ENCODE measurements around the gene LTBP1. TPM values are rescaled to one million over a fixed set of nuclear protein-coding genes. Genes with fewer than 3 reads are reported as not detected.

The LTBP1 gene
- total RNA-seq, 1 experiment from 2014 or later: 28.5 TPM

DNA sequence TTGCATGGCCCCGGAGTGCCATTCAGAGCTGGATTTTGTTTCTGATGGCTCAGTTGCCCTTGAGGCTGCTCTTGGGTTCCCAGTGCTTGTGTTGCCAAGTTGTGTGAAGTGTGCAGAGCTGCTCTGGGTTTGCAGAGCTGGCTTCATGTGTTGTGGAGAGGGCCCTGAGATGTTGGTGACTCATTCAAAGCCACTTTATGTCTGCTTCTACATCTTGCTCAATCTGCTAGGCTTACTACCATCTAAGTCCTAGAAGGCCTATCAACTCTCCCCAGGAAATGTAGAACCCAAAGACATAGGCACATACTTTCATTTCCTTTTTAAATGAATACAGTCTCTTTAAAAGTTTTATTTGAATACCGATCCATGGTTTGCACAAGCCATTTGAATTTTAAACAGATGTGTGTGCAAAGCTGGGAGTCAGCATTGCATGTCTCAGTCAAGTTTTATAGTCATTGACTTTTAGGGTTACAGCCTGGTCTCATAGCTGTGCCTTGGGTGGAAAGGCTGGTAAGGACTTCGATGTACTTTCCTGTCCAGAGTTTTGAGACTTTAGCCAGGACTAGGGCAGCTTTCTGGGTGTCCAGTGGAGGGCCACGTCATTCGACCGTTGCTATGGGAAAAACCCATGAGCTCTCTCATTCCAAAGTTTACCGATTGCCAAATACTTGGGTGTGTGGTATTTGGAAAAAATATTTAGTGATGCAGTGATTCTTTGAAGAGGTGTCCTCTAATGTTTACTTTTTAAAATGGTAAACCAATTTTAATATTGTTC, 105.0 kb downstream of the LTBP1 start:
- Histone ChIP-seq H4K91ac (ENCODE audit: insufficient read length, low read depth, low read length) (no peak overlapping the region), H3K9ac (ENCODE audit: extremely low read depth, insufficient read length, low read length) (no peak overlapping the region), H2AK5ac (ENCODE audit: insufficient read length, low read length) (no peak overlapping the region), H2BK12ac (ENCODE audit: insufficient read length, low read depth, low read length) (no peak overlapping the region), H2BK15ac (ENCODE audit: low read depth, low read length) (no peak overlapping the region), H3K56ac (ENCODE audit: insufficient read length, low read depth, low read length) (no peak overlapping the region), H3K9me3 (ENCODE audit: control insufficient read depth, low read depth, low read length) (no peaks in the 10 kb centered on the region), H3K4me1 (ENCODE audit: insufficient read depth, low read length) (no peaks in the 10 kb centered on the region; the same call in 1 of the 2 replicates), H3K79me1 (ENCODE audit: insufficient read depth, low read depth, low read length, poor library complexity, severe bottlenecking) (no peaks in the 10 kb centered on the region), H2BK120ac (ENCODE audit: low read depth, low read length, poor library complexity, severe bottlenecking) (no peak overlapping the region), H3K4ac (ENCODE audit: low read depth, low read length) (no peak overlapping the region), H2BK20ac (ENCODE audit: low read depth, low read length, poor library complexity, severe bottlenecking) (no peak overlapping the region), H3K79me2 (ENCODE audit: insufficient read depth, low read length) (no peaks in the 10 kb centered on the region), H3K27ac (ENCODE audit: insufficient read length, low read depth, low read length) (no peak overlapping the region), H3K23me2 (ENCODE audit: insufficient read length, low read depth, low read length, poor library complexity, severe bottlenecking) (no peaks in the 10 kb centered on the region), H4K8ac (replicated peaks; ENCODE audit: insufficient read length, low read depth, low read length) (no peak overlapping the region), H4K5ac (ENCODE audit: insufficient read length, low read depth, low read length) (no peak overlapping the region), H3T11ph (ENCODE audit: low read length) (no peak overlapping the region), H3K14ac (ENCODE audit: insufficient read depth, low read length) (no peak overlapping the region), H3K4me2 (ENCODE audit: insufficient read depth, insufficient read length, low read length) (no peak overlapping the region), H2AFZ (ENCODE audit: low read length) (no peak overlapping the region), H2BK5ac (ENCODE audit: insufficient read length, low read length) (no peak overlapping the region), H3K23ac (ENCODE audit: insufficient read length, low read depth, low read length) (no peak overlapping the region), H3K18ac (ENCODE audit: insufficient read length, low read depth, low read length) (no peak overlapping the region), H3K27me3 (ENCODE audit: insufficient read depth, low read length) (no peaks in the 10 kb centered on the region), H4K20me1 (ENCODE audit: control insufficient read depth, insufficient read depth, insufficient read length) (no peaks in the 10 kb centered on the region)
- no peak for DNase-seq
- H3K27ac Mint-ChIP-seq: no peak overlapping the region; a peak in 1 of 7 replicates
- WGBS (ENCODE audit: extremely low coverage, insufficient read length, low lambda C conversion rate): no CpG with 5 or more reads among the region's 7 CpGs
- H3K36me3 Mint-ChIP-seq (ENCODE audit: insufficient read depth in 1 of 3, low read depth in 3 of 3): peaks cover under 1 to 4% (median 3%) of the 10 kb centered on the region in 3 experiments; a peak in 2 of 7 replicates
- H3K9me3 Mint-ChIP-seq: peaks cover 0 to under 1% of the 10 kb centered on the region in 2 experiments; a peak in 2 of 5 replicates
- no peaks in the 10 kb centered on the region for H3K27me3 Mint-ChIP-seq (ENCODE audit: low read depth)
- no peak for TF ChIP-seq CTCF (conservative IDR thresholded peaks at IDR 0.05)
- H3K4me3 Mint-ChIP-seq: no peak overlapping the region
- peaks cover 32 to 34% of the 10 kb centered on the region in 2 experiments for H3K4me1 Mint-ChIP-seq
